GM19238 (cell line): Measurements from ENCODE around the gene KATNAL1.
"Not testable (repeated sequence)": the region's sequence is repeated elsewhere in the genome, so short reads cannot be mapped to it uniquely, and the experiment has no call there.

Source experiments
- DNase-seq: peaks from one replicate; pipeline ENCODE4 v3.0.0; 2011; ENCODE audit warnings: low spot score; ENCODE audit not compliant: insufficient read length

KATNAL1 gene

DNA sequence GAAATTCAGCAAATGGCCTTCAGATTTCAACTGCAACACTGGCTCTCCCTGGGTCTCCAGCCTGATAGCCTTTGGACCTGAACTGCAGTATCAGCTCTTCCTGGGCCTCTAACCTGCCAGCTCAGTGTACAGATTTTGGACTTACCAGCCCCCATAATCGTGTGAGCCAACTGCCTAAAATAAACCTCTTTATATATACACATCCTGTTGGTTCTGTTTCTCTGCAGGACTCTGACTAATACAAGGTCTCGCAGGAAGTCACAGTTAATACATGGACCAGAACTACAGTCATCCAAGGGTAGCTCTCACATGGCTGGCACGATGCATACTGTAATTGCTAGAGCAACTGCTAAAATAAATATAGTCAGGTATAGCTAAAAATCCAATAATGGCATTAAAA lies 85.1 kb downstream of the KATNAL1 start:
- no peak for DNase-seq

DNA sequence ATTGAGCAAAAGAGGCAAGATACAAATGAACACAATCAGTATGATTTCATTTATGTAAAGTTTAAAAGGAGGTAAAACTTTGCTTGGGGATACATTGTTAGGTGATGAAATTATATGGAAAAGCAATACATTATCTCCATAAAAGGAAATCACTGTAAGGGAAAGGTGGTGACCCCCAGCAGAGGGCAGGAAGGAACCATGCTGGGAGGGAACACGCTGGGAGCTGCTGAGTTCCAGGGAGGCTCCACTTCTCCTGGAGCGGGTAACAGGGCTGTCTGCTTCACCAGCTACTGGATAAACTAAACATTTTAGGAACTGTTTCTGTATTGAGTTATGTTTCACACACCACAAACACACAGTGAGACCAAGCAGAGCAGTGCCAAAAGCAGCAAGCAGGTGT lies 91.2 kb downstream of the KATNAL1 start:
- no peak for DNase-seq

DNA sequence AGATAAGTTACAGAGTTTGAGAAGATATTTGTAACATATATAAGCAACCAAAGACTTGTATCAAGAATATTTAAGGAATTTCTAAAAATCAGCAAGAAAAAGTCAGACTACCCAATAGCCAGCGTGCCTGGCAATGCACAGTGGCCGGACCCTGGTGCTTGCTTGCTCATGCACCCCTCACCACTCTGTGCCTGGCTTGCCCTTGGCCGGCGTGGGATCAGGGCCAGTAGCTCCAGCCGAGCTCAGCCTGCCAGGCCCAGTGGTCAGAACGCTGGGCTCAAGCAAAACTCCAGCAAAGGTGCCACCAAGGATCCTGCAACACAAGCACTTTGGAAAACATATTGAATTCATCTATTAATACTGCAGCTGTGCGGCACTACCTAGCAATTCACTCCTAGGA lies 95.1 kb downstream of the KATNAL1 start:
- DNase-seq, result no peak

DNA sequence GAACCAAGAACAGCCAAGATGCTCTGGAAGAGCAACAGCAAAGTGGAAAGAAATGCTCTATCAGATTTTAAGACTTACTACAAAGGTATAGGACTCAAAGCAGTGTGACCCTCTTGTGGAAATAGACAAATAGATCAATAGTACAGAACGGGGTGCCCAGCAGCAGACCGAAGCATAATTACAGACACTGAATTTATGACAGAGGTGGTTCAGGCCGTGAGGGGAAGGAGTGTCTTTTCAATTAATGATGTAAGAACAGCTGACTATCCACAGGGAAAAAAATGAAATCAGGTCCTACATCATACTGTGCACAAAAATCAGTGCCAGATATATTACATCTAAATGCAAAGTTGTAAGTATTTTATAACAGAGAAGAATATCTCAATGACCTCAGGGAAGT lies 95.6 kb downstream of the KATNAL1 start:
- DNase-seq, result no peak

DNA sequence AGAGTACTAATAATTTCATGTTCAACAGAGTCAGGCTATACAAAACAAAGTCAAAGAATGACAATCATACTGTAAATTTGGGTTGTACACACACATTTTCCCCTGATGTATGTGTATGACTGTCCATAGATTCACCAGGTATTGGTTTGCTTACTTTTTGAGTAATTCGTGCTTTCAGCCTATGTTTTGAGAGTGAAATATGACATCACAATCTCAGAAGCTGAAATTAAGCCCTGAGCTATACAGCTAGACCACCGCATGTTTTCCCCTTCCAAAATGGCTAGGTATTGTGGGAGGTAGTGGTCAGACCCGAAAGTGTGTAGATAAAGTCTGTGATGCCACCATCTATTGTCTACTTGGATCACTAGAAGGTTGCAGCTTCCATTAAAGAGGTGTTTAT lies 102.8 kb downstream of the KATNAL1 start:
- no peak for DNase-seq

DNA sequence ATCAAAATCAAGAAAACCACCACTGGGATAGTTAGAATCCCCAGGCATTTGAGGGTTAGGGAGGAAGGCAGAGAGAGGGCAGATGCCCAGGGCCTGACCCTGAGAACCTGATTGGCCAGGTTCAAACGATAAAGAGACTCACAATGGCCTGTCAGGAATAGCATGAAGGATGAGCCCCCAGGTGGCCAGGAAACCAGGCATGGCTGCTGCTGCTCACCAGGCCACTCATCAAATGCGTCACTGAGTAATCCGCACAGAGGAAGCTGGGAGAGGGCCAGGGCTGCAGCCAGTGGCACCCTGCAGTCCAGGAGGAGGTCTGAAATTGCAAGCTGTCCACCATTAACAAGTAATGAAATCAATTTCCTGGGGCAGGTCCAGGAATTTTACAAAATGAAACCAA lies 111.3 kb downstream of the KATNAL1 start:
- DNase-seq, result no peak

DNA sequence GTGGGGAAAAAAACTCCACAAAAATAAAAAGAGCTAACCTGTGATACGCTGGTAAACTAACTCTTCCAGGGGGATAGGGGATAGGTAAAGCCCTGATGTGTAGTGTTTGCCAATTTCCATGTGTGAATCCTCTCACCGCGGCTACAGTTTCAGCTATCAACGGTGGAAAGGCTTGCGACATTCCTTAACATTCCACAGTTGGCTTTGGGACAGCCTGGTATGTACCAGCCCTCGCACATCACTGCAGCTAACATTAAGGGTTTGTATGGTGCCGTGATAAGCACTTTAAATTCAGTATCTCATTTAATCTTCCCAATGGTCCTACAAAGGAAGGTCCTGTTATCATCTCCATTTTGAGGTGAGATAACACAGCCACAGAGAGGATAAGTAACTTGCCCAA lies 112.4 kb downstream of the KATNAL1 start:
- no peak for DNase-seq

DNA sequence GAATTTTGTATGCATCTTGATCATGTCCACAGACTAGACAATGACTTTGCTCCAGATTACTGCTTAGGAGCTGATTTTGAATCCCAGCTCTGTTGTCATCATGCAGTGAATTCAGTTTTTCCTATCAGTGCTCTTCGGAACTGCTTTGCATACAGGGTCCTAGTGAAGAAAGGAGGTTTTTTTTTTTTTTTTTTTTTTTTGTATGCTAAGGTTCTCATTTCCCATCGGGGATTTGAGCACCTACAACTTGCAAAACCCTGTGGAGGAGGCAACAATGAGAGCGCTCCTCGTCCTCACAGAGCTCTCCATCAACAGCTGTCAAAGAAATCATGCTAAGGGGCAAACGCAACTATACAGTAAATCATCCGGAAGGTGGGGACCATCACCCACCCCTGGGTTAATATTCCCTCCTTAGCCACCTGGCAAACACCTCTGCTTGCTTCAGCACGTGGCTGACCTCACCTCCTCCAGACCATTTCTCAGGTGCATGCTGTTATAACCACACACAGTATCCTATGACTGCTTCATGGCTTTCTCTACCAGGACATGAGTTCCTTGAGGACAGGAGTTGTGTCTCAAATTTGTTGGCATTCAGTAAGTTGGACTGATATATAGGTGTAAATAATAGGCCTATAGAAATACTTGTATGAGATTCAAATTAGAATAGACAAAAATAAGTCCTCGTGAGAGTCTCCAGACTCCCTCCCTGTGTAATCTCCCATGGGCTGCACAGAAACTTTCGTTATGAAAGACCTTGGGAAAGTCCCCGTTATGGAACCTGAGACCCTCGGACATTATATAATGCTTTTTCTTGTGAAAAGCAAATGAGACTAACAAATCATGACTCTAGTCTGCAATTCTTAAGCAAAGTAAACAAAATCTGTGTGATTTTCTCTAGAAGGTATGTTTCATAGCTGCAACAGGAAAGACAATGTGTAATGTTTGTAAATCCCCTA lies 113.8 kb downstream of the KATNAL1 start:
- DNase-seq, result no peak

DNA sequence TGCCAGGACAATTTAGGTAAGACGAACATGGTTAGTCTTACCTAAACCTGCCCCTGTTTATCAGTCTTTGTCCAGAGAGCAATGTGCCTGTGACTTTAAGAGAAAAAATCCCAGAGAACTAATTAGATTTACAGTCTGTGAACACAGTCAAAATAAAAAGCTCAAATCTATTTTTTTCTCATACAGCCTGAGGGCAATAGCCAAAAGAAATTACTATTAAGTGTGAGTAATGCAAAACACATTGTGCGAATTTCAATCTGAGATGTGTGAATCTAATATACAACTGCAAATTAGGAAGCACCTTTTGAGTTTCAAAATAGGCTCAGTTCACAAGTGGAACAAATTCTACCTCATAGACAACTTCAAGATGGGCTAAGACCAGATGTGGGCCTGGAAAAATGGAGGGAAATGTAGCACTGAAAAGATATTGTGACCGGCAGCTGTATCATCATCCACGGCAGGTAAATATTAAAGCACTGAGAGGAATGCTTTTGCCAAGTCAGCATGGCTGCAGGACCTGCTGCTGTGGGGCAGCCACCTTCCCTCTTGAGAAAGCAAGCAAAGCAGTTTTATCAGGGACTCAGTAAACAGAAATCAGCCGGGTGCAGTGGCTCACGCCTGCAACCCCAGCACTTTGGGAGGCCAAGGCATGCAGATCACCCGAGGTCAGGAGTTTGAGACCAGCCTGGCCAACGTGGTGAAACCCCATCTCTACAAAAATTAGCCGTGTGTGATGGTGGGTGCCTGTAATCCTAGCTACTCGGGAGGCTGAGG lies 114.8 kb downstream of the KATNAL1 start:
- DNase-seq, result no peak

DNA sequence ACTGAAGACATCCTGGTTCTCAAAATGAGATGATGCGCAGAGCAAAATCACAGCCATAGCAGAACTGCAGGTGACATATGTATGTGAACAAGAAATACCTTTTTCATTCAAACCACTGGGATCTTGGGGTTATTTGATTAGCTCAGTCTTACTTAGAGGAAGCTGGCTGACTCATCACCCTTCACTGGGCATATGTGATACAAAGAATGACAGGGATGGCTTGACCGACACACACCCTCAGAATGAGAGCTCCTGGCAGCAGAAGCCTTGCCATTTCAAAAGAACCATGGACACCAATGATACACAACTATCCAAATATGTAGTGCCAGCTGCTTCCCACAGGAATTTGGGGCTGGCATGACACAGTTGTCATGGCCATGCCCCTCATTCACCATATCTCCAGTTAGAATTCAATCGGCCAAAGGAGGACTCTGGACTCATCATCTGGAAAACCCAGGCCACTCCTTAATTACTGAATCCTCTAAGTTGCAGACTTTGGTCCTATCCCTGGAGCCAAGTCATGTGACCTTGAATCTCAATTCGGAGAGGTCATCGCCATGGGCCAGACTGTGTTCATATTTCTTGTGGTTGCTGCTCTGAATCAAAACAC lies 115.8 kb downstream of the KATNAL1 start:
- no peak for DNase-seq

DNA sequence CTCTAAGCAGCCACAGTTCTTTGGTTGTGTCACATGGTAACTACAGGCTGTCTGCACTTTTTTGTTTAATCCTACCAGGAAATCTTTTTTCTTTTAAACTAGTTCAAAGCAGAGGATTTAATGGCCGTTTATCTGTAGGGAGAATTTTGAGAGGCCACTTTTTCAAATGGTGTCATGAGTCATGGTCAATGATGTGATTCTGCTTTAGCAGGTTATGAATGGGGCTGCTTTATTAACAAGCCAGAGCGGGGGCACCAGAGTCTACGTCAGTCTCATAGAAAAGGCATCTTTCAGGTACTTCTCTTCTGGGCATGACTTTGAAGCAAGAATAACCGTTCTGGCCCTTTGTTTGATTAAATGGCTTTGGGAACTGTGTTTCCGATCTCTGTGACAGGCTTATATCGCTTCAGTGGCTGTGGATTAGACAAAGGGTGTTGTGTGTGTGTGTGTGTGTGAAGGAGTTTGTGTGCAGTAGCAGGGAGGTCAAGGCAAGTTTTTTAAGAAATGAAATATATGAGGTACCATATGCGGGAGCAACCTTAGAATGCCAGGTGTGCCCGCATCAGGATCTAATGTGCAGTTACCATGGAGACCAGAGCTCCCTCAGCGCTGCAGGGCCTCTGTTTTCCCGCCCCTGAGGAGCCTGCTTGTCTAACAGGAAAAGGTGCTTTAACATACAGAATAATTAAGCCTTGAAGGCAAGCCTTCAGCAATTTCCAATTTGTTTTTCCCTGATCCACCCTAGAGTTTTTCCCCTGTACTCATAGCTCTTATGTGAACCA lies 120.5 kb downstream of the KATNAL1 start:
- DNase-seq, result no peak

DNA sequence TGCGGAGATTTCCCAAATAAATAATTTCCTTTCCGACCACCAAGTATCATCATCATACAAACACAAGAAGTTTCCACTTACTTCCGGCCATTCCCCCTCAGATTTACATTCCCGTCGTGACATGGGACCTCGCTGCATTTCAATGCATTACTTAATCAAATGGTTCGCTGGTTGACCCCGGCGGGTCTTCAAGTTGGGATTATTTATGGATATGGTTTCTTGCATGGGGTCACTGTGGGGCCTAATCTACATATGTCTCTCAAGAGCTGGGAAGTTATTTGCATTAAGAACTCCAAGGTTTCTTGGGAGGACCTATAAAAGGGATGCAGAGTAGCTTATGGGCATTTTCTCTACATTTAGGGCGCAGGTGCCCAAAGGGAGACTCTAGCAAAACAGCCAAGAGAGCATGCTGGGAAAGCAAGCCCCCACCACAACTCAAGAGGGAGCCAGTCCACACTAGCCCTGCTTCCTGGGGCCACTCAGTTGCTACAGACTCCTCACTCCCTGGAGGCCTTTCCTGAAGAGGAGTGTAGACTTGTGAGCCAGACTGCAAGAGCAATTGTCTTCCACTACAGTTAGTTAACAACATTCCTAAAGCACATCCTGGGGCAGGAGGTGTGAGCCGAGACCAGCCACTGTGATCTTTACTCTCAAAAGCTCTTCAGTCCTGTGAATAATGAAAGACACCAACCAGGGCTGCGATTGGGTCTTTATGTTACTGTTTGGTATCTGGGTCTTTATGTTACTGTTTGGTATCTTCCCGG lies 125.3 kb downstream of the KATNAL1 start:
- no peak for DNase-seq

DNA sequence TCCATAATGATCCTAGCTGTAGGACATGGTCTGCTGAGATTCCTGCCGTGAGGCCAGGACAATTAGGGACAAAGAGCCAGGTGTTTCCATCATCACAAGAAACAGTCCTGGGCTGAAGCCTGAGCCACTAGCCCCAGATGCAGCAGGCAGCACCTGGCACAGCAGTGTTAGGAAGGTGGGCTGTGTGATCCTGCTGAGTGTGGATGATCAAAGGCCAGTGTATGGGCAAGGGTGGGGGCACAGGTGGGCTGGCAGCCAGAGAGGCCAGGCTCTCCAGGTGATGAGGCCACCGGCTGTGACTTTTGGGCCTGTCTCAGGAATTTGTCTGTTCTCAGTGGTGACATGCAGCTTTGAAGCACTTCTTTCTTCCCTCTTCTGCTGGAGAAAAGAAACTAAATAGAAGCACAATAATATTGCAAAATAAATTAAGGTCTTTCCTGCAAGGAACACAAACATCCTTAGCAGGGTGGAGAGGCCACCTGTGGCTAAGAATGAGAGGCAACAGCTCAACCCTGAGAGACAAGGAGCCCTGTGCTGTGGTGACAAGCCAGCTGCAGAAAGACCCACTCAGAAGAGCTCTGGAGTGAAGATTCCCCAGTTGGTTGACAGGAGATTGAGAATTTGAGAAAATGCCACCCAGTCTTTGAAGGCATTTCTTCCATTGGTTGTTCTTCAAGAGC lies 127.6 kb downstream of the KATNAL1 start:
- no peak for DNase-seq

DNA sequence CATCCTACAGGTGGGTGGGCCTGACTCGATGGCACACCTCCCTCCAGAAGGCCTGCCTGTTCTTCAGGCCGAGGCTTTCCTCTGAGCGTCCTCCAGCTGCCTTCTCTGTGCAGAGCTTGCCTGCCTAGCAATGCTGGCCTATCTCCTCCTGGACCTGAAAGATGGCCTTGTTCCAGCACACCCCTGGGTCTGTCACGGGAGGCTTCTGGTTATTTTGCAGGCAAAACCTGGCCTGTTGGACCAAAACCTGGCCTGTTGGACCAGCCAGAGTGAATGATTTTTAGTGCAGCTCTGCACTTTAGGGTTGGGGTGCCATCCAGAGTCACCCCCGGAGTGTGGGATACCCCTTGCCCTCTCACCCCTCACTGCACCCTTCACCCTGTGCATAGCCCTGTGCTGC lies 128.4 kb downstream of the KATNAL1 start:
- DNase-seq, result no peak

DNA sequence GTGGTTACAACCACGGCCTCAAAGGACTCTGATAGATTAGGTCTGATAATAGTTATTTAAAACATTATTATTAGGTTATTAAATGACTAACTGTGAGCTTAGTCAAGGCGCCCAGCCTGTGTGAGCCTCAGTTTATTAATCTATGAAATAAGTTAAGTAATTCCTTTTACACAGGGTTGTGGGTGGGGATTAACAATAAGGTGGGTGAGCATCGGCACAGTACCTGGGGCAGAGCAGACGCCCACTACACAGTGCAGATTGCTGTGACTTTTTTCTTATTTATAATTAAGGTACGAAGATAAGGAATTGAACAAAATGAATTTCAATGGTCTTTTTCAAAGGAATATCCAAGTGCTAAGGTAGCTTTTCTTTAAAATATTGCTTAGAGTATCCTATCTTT lies 132.2 kb downstream of the KATNAL1 start:
- no peak for DNase-seq

DNA sequence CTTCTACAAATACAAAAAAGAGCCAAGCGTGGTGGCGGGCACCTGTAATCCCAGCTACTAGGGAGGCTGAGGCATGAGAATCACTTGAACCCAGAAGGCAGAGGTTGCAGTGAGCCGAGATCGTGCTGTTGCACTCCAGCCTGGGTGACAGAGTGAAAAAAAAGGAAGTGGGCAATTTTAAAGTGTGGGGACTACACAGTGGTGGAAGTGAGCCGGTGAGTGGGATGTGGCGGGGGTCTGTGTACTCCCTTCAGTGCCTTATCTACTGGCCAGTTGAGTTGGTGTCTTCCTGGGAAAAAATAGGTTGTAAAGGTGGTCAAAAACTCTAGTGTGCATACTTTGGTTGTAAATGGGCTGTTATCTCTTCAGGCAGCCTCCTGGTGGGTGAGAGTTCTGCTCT lies 133.1 kb downstream of the KATNAL1 start:
- not testable (repeated sequence) for DNase-seq

DNA sequence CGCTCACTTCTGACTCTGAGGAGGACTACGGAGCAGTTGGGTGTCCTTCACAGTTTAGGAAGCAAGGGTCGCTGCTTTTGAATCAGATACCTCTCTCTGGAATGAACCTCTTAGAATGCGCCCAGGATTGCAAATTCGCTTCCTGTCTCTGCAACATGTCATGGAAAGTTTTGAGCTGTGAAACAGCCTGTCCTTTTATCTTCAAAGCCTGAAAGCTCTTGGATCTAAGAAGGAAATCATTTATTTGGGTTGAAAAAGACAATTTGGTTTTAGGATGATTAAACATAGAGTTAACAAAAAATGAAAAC lies 134.1 kb downstream of the KATNAL1 start:
- DNase-seq, result no peak

DNA sequence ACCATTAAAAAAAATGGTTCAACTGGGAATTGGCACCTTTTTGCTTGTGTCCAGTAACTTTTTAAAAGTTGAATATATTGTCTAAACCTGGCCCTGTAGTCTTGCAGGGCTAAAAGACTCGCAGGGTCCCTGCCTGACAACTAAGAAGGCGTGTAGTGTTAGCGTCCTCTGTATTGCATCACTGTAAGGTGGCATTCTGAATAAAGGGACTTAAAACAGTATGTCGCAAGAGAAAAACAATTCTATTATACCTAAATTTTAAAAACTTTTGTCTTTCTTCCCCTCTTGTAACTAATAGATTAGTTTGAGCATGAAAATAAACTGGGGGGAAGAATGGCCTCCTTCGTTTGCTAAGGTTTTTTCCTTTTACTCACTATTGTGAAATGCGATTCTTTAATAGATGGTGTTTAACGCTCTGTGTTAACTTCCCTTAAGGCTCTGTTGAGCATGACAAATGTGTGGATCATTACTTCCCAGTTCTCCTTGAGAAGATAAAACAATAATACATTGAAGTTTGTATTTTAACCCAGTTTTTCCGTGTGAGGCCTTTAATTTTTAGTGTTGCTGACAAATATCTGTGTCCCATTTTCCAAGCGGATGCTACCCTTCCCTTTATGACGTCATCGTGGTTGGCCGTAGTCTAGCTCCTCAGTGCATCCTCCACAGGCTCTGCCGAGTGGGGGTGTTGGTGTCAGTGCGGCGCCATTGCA lies 134.6 kb downstream of the KATNAL1 start:
- DNase-seq, result no peak

DNA sequence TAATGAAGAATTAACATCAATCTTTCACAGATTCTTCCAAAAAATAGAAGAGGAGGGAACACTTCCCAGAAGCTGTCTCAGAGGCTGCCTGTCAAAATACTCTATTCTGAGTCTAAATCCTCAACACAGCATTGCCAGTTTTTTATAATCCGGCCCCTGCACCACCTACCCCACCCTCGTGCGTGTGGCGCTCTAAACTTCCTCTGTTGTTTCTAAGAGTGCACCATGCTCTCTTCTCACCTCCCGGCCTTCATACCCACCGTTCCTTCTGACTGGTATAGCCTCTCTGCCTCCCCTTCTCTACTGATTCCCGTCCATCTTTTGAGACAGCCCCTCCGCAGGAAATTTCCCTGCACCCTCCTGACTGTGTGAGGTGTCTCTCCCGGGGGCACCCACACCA lies 136.8 kb downstream of the KATNAL1 start:
- DNase-seq, result no peak

DNA sequence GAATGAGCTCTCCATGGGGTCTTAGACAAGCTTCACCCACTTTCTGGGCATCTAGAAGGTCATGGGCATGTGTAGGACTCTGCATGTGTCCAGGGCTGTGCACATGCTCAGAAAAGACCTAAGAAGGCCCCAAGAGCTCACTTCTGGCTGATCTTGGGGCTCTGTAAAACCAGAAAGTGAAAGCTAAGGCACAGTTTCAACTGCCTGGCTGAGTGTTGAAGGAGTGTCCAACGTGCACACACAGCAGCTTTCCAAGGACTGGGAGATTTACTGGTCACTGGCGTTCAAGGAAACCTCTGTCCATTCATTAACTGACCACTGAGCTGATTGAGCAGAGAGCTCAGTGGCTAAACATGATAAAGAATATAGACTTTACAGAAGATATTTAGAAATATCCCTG lies 137.9 kb downstream of the KATNAL1 start:
- no peak for DNase-seq
